Body of pancreas (tissue), 4 donors: ENCODE results near the gene SLC37A1. TPM values are rescaled to one million over a fixed set of nuclear protein-coding genes. Genes with fewer than 3 reads are reported as not detected.
A peak's percentile ranks its signal among the peaks of the same experiment; 100 is the strongest.

Experiments used
- ATAC-seq: fragments of 150-250 bp; one replicate; pipeline ENCODE4 v1.9.1; 2016
- DNase-seq, 4 donors: peaks; one replicate each; pipeline ENCODE4 v3.0.0-alpha.2; 2019
- H3K27ac ChIP-seq, 4 donors: fragments of 200-600 bp; sonication (generic); 1 replicate in 3 of 4; 2 replicates in 1 of 4; pipeline versions ENCODE4 v1.5.1 to v1.6.1; 2016 to 2019; ENCODE audit warnings: mild to moderate bottlenecking in 1 of 4, mixed read lengths in 1 of 4, moderate library complexity in 1 of 4
- H3K27me3 ChIP-seq, 2 donors: fragments of 200-600 bp; sonication (generic); one replicate each; pipeline ENCODE4 v1.6.0; 2016; ENCODE audit warnings: mild to moderate bottlenecking in 1 of 2
- H3K36me3 ChIP-seq, 2 donors: fragments of 200-600 bp; sonication (generic); replicated peaks in 1 of 2; 2 replicates each; pipeline ENCODE4 v1.5.1; 2016; ENCODE audit warnings: low read depth in 2 of 2; ENCODE audit not compliant: insufficient read depth in 1 of 2
- H3K4me1 ChIP-seq: fragments of 200-600 bp; sonication (generic); one replicate; pipeline ENCODE4 v1.6.0; 2016
- H3K4me3 ChIP-seq, 2 donors: fragments of 200-600 bp; sonication (generic); 1 replicate in 1 of 2; 2 replicates in 1 of 2; pipeline ENCODE4 v1.5.1; 2016 to 2019
- H3K9me3 ChIP-seq, 3 donors: fragments of 200-600 bp; sonication (generic); 1 replicate in 2 of 3; 2 replicates in 1 of 3; pipeline ENCODE4 v1.5.1; 2016
- POLR2A ChIP-seq, 3 donors: fragments of 450-650 bp; IDR thresholded peaks; one replicate each; pipeline ENCODE4 v1.6.1; 2016; ENCODE audit warnings: antibody characterized with exemption in 3 of 3, mild to moderate bottlenecking in 2 of 3
- WGBS, 2 donors: methylation state at CpG; one replicate each; pipeline ENCODE4 v1.1.5; 2017; 5-methylcytosine and 5-hydroxymethylcytosine counted together
- intact Hi-C: fragments of 100-400 bp; cut with DNase I; formaldehyde crosslinking; loops from one replicate; pipeline ENCODE4 v1.15.1; 2023
- total RNA-seq, 2 donors: library from RNA; depleted of rRNA; stranded (reverse); fragments of >200 nt; gene quantifications; one replicate each; pipeline ENCODE4 v1.1.0, GENCODE V29; 2016
- TF ChIP-seq, protein P1 (sequence below), 7 experiments: fragments of 450-650 bp in 4 of 7; fragments of 200-600 bp in 3 of 7; sonication (generic) in 3 of 7; IDR thresholded peaks; one replicate each; pipeline ENCODE4 v1.5.1; 2016 to 2019; ENCODE audit warnings: antibody characterized with exemption in 7 of 7

The SLC37A1 gene
- total RNA-seq, 2 donors from 2014 or later: 6.3 to 16.3 TPM

DNA sequence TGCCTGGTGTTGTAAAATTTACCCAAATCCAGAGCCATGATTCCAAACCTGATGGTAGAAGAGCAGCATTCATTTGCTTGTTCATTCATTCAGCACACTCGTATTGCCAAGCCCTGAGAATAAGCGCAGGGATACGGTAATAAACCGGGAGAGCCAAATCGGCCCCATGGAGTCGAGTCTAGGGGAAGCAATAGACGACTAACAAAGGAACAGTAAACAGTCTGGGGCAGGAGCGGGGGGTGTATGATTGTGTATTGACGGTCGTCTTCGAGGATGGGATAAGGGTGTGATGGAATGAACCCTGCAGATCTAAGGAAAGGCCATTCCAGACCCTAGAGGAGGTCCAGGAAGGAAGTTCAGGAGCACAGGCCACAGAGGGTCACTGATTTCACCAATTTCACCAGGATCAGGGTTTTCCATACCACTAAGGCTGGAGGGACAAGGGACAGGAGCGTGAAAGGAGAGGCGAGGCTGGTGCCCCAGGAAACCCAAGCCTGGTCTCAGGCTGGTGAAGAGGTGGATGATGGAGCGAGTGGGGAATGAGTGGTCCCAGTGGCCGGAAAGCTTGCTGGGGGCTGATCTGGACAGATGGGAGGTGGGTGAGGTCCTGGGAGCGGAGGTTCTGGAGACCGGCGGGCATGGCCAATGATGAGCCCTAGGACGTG, 78.6 kb downstream of the SLC37A1 start:
- Histone ChIP-seq H3K27me3 (no peaks in the 10 kb centered on the region), H3K9me3 (no peaks in the 10 kb centered on the region), H3K27ac (no peak overlapping the region), H3K4me1 (peaks cover 9% of the 10 kb centered on the region), H3K4me3 (no peak overlapping the region), H3K36me3 (no peaks in the 10 kb centered on the region)
- DNase-seq: no peak
- no peak for ATAC-seq
- intact Hi-C loops: no loop called here
- TF ChIP-seq POLR2A (IDR thresholded peaks at IDR 0.05): no peak
- TF ChIP-seq, protein P1, sequence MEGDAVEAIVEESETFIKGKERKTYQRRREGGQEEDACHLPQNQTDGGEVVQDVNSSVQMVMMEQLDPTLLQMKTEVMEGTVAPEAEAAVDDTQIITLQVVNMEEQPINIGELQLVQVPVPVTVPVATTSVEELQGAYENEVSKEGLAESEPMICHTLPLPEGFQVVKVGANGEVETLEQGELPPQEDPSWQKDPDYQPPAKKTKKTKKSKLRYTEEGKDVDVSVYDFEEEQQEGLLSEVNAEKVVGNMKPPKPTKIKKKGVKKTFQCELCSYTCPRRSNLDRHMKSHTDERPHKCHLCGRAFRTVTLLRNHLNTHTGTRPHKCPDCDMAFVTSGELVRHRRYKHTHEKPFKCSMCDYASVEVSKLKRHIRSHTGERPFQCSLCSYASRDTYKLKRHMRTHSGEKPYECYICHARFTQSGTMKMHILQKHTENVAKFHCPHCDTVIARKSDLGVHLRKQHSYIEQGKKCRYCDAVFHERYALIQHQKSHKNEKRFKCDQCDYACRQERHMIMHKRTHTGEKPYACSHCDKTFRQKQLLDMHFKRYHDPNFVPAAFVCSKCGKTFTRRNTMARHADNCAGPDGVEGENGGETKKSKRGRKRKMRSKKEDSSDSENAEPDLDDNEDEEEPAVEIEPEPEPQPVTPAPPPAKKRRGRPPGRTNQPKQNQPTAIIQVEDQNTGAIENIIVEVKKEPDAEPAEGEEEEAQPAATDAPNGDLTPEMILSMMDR (IDR thresholded peaks at IDR 0.05): no peak
- WGBS, 2 donors: 76 to 77% methylated on average over 19 of the region's 19 CpGs

DNA sequence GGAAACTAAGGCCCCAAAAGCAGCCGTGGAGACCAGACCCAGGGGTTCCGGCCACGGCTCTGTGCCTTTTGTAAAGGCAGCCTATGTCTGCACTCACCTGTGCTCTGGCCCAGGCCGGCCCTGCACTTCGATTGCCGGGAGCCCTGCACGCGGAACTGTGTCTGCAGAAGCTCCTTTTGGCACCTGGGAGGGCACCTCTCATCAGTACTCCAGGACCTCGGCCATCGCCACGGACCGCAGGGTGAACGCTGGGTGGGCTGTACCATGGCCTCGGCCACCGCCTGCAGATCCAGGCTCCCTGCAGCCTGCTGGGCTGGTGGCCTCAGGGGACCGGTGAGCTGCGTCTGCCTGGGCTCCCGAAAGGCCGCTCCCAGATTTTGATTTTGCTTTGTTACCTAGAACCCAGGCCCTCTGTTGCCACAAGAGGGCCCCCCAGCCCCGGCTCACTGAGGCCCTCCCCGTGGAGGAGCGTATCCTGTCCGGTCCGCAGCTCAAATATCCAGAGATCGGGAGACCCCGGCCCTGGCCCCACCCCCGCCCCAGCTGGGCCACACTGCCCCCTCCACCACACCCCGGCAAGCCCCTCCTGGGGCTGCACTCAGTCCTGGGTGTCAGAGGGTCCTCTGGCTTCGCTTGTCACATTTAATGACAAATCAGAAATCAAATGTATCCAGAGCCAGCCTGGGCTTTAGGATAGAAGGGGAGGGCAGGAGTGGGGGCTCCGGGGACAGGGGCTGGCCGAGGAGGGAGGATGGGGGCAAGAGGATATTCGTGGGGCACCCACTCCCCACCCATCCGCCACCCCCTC, 79.6 kb downstream of the SLC37A1 start:
- H3K9me3 ChIP-seq: no peaks in the 10 kb centered on the region
- intact Hi-C loops: no loop called here
- H3K27me3 ChIP-seq: no peaks in the 10 kb centered on the region
- DNase-seq (peak; percentile 65 to 76 (median 70)), ATAC-seq (peak; percentile 87)
- WGBS, 2 donors: 17 to 45% methylated on average over 8 to 33 of the region's 33 CpGs
- H3K4me3 ChIP-seq: no peak overlapping the region
- H3K4me1 ChIP-seq: peaks cover 9% of the 10 kb centered on the region
- TF ChIP-seq POLR2A (IDR thresholded peaks at IDR 0.05): no peak
- TF ChIP-seq, protein P1 (IDR thresholded peaks at IDR 0.05): peak; percentile 58 to 71 (median 64)
- H3K27ac ChIP-seq: no peak overlapping the region
- H3K36me3 ChIP-seq: no peaks in the 10 kb centered on the region

DNA sequence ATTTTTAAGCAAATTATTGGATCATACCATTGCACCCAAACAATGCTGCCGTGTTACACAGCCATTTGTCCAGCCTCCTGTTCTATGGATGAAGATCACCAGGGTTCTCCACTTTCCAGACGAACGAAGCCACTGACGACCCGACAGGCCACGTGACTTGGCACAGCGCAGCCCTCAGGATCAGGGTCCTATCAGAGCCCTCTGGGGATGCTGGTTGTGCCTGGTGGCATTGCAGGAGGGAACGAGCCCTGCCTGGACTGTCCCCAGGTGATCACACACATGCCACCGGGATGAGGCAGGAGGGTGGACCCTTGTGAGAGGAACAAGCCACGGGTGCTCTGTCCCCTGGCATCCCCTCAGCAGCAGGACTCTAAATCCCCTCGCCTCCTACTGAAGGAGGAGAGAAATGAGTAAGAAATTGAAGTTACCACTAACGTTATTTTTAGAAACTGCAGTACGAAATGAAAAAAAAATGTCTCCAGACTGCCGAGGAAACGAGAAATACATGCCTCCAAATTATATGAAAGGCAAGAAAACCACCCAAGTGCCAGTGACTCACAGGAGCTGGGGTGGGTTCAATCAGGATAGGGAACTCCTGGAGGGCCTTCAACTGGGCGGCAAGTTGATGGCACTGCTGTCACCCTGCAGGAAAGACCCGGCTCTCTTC, 81.1 kb downstream of the SLC37A1 start:
- ATAC-seq (no peak), DNase-seq (no peak)
- H3K9me3 ChIP-seq: no peaks in the 10 kb centered on the region
- H3K4me3 ChIP-seq: no peak overlapping the region
- TF ChIP-seq, protein P1 (IDR thresholded peaks at IDR 0.05): no peak
- no peak for TF ChIP-seq POLR2A (IDR thresholded peaks at IDR 0.05)
- no peaks in the 10 kb centered on the region for H3K27me3 ChIP-seq
- intact Hi-C loops: no loop called here
- no peak overlapping the region for H3K27ac ChIP-seq
- no peaks in the 10 kb centered on the region for H3K36me3 ChIP-seq
- whole genome bisulfite sequencing, 2 donors: 55 to 68% methylated on average over 16 to 17 of the region's 17 CpGs
- H3K4me1 ChIP-seq: peaks cover 9% of the 10 kb centered on the region

DNA sequence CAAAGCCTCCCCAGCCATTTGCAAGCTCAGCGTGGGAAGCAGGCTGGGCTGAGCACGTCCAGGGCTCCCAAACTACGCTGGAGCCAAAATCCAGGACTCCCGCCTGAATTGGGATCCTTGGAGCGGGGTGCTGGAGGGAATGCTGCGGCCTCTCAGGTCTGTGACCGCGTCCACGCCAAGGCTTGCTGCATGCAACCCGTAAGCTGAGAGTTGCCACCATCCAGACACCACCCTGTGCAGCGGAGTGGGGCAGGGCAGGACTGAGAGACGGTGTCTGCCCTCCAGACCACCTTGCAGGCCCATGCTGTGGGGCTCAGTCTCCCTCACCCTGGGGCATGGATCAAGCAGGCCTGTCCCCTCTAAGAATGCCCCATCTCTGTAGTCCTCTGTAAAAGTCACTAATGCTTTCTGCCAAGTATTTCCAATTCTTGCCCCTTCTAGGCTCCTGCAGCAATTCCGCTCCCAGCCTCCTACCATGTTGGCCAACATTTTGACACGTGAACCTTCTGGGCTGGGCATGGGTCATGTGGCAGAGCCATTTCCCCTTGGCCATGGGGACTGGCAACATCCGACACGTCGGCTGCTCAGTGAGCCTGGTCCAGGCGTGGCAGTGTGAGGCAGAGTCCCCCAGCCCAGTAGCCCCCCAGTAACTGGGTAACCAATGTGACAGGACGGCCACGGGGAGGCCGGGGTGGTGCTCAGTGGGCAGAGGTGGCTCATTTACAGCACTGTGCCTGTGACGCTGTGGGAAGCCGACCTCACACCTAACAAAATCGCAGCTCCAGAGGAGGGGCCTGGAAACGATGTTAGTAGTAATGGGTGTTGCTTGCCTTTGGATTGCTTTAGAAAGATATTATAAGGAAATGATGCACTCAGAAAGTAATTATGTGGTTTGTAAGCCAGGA, 81.9 kb downstream of the SLC37A1 start:
- TF ChIP-seq POLR2A (IDR thresholded peaks at IDR 0.05): no peak
- 83 to 88% methylated on average over 18 to 21 of the region's 25 CpGs for WGBS, 2 donors
- Histone ChIP-seq H3K36me3 (no peaks in the 10 kb centered on the region), H3K4me1 (peaks cover 9% of the 10 kb centered on the region), H3K27ac (no peak overlapping the region), H3K27me3 (no peaks in the 10 kb centered on the region), H3K9me3 (no peaks in the 10 kb centered on the region), H3K4me3 (no peak overlapping the region)
- DNase-seq (no peak), ATAC-seq (no peak)
- intact Hi-C loops: no loop called here
